C4-2B (cell line): ENCODE data around the gene DSCAM.

Experiments used
- CTCF ChIP-seq: fragments of 450-650 bp; conservative IDR thresholded peaks from 2 replicates; pipeline ENCODE4 v1.5.1; 2017; ENCODE audit warnings: mild to moderate bottlenecking
- ZFX ChIP-seq: fragments of 450-650 bp; IDR thresholded peaks from 2 replicates; pipeline ENCODE4 v1.6.1; 2017

GRCh38 chr21:40882192-40882915 lies 35.4 kb upstream of the DSCAM start:
- TF ChIP-seq CTCF (no peak), ZFX (no peak)
